Fibroblast of skin of abdomen (primary cell): ENCODE data around the gene ARSB.

Experiments used
- DNase-seq: peaks from one replicate; pipeline ENCODE4 v3.0.0-alpha.2; 2013

ARSB gene

DNA sequence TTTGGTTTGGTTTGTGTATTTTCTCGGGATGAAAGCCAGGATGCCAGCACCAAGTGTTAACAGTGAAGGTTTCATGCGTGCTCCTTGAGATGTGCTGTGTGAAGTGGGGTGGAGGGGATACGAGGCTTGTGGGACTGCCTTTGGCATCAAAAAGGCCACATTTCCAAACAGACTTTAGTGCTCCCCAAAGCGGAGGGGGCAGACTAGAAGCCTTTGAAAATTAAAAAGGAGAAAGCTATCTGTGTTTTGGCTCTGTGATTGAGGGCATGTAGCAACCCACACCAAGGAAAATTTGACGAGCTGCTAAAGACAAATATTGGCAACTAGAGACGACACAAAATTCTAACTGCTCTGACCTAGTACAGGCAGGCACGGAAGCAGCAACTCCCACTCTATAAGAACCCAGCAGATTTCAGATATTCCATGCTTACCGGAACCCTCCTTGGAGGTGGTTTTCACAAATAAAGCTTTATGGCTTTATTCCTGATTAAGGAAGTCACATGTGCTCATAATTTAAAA is 154.5 kb downstream of the ARSB start:
- no peak for DNase-seq

DNA sequence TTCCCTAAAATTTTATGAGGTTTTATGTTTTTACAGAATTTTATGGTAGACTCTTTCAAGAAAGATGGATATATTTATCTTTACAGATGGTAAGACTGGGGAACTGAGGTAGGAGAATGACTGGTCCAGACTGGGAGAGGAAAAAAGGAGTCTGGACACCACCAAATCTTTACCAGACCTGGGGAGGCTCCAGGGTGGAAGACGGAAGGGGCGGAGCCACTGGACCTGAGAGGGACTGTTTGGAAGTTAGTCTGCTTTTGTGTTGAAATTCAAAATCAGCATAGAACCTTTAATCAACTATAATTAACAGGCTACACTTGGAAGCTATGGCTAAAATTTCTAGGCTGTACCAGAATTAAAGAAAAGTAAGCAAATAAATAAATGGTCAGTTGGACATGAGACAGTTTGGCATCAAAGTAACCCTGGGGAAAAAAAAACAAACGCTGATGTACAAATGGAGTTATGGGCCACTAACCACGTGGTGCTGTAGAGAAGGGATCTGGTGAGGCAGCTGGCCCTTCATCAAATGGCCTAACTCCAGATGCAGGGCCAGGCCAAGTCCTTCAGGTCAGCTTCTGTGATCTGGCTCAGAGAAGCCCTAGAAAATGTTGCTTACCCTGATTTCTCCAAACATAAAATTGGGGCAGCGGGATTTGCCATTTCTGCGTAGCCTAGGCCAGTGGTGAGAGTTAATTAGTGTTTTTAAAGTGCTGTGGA is 155.1 kb downstream of the ARSB start:
- no peak for DNase-seq

DNA sequence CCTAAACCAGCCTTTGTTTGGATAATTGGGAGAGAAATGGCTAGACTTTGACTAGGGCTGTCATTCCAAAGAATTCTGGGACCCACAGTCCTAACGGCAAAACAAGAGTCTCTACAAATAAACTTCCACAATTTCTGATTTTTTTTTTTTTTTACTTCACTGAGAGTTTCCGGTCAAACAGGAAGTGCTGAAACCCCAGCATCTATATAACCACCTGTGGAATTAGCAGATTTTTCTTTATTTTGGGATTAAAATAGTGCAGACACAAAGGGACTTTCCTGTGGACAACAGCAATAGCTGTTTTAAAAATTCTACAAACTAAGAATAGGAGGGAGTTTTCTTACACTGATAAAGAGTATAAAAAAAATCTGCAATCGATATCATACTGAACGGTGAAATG is 157.4 kb downstream of the ARSB start:
- DNase-seq = no peak

GRCh38 chr5:78824831-78825281 is 160.3 kb downstream of the ARSB start:
- DNase-seq = peak; percentile 53

GRCh38 chr5:78823196-78823595 is 161.9 kb downstream of the ARSB start:
- no peak for DNase-seq

GRCh38 chr5:78821536-78822021 is 163.5 kb downstream of the ARSB start:
- DNase-seq = no peak

GRCh38 chr5:78819707-78820106 is 165.4 kb downstream of the ARSB start:
- no peak for DNase-seq

DNA sequence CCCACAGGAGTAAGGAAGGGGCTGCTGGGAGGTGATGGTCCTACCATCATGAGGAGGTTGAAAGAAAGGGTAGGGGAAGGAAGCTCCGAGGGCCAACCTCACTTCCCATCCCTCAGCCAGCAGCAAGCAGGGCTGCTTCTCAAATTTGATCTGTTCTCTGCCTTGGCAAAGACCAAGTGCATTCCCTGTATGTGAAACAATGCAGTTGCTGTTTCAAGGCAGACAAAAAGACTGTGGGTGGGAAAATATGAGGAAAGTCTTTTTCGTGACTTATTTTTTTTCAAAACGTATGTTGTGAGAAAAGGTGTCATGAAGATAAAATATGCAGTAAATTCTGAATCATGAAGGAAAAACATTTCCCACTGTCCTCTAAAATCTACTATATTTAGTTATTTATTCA is 165.9 kb downstream of the ARSB start:
- DNase-seq = no peak

DNA sequence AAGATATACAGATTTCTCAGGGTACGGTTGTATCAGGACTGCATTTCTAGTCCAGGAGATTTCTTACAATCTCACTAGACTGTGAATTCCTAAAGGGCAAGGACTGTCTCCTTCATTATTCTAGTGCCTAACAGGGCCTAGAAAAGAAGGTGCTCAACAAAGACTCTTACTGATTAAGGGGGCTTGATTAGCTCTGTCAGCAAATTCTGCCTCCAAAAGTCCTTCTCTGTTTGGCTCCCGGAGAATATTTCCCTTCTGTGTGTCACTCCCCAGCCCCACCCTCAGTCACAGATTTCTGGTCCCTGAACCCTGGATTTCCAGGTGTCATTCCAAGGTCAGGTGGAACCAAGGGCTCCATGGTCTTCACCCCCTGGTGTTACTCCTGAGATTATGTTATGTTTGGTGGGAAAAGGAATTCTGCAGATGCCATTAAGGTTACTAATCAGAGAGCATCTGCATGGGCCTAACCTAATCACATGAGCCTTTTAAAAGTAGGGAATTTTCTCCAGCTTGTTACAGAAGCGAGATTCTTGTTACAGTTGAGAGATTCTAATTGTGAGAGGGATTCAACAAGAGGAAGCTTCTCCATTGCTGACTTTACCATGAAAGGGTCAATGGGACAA is 168.9 kb downstream of the ARSB start:
- peak; percentile 43 for DNase-seq

DNA sequence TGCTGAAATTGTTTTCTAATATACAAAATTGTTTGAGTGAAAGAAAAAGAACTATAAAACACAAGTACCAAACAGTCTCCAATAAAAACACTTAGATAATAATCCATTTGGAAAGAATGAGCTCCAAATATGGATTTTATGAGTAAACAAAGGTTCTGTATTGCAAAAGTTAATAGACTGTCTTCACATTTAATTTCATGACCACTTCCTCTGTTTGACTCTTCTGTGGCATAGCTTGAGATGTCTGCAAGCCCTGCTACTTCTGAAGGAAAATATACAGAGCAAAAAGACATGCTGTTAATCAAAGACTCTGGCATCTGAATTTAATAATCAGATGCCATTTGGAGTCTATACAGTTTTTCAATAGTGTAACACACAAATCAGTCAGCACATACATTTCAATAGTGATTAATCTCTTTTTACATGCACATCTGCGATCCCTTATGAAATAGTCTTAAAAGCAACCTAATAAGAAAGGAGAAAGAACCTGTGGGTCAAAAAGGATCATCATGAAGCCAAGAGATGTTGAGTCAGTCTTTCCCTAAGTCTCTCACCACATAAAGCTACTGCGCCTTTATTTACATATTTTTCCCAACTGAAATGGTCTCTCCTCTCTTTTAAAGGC is 171.1 kb downstream of the ARSB start:
- DNase-seq = peak; percentile 90

- no peak for DNase-seq
These were observed 171.8 kb downstream of the ARSB start for GRCh38 chr5:78813286-78813685.

- DNase-seq = no peak
These were observed 173.2 kb downstream of the ARSB start for GRCh38 chr5:78811866-78812265.

DNA sequence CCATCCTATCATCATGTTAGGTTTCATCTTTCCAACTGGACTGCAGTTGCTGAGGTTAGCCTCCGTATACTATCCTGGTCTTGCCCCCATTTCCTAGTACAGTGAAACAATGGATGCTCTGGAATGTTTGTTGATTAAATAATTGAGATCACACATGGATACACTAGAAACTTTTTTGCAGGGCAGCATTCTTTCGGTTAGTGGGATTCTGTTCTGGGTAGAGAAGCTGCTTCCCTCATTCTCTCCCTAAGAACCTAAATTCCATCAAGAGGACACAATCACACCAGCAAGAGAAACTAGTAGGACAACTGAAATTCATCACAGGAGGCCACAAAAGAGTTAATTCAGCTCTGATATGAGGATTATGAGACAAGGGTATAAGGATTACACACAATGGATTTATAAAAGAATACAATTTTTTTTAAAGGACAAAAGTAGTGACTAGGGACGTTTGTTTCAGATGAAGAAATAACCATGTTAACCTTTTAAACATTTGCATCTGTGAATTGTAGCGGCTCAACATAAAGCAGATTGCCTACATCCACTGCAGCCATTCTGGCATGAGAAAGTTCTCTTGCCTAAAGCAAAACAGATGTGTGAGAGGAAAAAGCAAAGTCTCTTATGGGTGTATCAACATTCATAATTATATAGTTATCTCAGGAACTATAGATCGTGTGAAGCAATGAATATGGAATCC is 173.8 kb downstream of the ARSB start:
- DNase-seq = peak; percentile 72

GRCh38 chr5:78810098-78810920 is 174.8 kb downstream of the ARSB start:
- no peak for DNase-seq

DNA sequence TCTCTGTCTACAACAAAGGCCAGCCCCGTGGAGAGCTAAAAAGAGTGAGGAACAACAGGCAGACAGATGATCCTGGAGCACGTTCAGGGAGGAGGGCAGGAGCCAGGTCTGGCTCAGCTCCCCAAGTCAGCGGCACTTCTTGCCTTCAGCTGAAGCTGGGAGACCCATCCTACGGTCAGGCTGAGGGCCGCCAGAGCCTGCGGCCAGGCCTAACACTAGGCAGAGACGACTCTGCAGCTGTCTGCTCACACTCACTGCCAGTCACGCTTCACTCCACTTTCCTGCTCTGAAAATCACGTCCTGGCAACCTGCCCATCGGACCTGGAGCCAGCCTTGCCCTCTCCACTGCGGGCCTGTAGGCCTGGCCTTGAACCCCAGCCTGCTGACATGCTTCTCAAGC is 175.7 kb downstream of the ARSB start:
- no peak for DNase-seq

DNA sequence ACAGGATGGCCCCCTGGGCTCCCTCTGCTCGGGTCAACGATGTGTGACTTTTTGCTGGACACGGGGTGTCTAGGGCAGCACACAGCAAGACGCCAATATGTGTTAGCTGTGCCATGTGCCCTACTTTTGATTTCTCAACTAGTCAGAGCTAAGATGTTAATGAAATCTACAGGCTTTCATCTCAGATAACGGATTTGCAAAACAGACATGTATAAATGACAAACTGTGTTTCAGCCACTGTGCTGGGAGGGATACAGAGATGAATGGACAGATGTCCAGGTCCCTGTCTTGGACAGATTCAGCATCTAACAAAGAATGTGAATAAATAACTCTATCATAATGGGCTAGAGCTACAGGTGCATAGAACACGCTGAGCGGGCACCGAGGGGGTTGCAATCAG is 176.3 kb downstream of the ARSB start:
- DNase-seq = no peak

GRCh38 chr5:78808380-78808779 is 176.7 kb downstream of the ARSB start:
- no peak for DNase-seq

DNA sequence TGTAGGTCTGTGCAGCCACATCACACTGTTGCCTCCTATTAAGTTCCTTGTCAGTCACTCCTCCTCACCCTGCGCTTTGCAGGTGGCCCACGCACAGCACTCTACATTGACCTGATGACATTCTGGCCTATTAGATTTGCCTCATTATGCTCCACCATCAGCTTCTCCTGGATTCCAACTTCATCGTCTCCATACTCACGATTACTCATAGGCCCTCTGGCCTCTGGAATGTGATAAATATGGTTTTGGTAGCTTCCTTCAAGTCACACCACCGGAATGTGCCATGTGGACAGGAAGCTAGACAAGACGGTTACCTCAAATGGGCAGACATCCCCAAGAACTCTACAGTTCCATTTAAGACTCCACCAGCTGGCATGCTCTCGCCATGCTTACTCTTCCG is 178.6 kb downstream of the ARSB start:
- peak; percentile 96 for DNase-seq

DNA sequence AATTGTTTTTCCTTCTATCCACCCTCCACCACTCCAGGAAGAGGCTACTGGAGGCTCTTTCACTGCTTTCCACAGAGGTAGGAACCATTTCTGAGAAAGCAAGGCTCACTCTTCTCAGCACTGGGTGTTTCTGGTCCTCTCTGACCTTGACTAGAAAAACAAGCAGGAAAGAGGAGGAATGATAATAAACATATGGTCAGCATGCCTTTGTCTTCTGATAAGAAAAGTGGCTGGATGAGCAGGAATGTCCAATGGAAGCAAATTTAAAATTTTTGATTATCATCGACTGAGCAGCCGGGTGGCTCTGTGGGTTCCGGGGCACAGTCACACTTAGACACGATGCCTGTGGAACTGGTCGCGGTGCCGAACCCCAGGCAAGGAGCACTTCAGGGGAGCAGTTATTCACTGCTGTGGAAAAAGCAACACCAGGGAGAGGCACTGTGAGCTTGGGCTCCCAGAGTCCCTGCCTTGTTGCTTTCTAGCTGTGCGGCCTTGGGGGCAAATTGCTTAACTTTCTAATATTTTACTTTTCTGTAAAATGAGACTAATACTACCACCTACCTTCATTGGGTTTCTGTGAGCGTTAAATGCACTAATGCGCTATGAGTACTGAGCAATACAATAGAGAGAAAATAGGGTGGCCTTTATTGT is 179.5 kb downstream of the ARSB start:
- DNase-seq = no peak

DNA sequence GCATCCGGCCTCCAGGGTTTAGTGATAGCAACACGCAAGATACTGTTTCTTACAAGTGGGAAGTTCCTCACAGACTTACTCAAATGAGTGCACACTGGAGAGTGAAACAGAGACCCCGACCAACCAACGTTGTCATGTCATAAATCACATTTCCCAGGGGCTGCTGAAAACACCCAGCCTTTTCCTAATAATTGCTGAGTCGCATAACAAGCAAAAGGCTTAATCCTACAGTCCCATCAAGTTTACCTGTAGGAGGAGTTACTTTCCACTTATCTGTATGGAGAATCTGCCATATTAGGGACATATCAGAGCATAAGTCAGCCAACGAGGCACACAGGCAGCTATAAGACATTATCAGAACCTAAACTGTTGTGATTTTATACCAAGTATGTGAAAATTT is 180.1 kb downstream of the ARSB start:
- DNase-seq = no peak

DNA sequence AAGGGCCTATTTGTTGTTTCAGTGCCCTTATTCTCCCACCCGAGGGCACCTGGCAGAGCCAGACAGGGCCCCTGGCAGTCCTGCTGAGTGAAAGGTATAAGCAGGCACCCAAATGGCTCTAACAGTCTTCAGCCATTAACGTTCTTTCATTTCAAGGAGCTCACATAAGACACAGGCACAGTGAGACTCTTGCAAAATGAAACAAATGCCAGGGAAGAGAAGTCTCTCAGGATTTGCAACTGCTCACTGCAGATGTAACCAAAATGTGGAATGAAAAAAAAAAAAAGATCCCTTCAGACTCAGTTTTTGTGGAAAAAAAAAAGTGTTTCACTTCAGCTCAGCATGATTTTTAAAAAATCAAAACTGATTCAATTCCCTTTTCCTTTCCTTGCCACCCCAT is 181.2 kb downstream of the ARSB start:
- DNase-seq = no peak

DNA sequence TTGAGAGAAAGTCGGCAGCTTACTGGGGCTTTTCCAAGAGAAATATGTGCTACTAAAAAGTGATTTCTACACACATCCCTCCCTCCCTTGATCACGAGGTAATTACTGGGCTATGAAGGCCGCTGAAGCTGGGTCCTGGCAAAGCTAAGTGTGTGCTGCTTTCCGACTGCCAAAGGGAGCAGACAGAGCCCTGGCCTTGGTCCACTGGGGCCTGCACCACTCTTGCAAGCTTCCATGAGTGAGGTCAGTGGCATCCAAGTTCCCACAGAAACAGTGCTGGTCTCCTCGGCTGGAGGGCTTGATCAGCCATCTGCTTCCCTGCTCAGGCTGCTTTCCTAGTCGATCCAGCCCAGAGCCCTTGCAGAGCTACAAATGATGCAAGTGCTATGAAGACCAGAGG is 181.8 kb downstream of the ARSB start:
- DNase-seq = peak; percentile 43
